HG03103 (cell line): Measurements from ENCODE around the gene SOX12.
"Not testable (repeated sequence)": the region's sequence is repeated elsewhere in the genome, so short reads cannot be mapped to it uniquely, and the experiment has no call there.

Experiments used
- ATAC-seq: cut with Tn5 transposase; IDR thresholded peaks from one replicate; pipeline ENCODE4 v1.9.1; 2021; ENCODE audit warnings: low read depth; ENCODE audit not compliant: unreplicated experiment

The SOX12 gene

DNA sequence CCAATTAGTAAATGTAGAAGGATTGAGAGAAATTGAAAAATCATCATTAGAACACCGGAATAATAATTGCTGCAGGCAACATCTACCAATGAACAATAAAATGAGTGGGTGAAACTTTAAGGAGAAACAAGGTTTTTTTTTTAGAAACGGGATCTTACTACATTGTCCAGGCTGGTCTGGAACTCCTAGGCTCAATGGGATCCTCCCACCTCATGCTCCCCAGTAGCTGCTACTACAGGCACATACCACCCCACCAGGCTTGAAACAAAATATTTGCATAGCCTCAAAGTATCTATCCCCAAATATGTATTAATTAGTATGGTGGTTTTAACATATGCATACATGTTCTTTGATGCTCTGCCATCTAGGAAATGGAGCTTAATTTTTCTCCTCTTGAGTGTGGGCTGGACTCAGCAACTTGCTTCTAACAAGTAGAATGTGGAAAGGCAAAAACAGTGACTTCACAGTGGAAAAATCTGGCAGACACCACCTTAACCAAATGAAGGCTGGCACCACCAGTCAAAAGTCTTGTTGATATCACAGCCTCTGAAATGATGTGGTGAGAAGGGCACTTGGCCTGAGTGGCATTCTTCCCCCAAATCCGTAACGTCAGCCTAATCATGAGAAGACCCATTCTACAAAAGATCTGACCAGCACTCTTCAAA lies 33.7 kb downstream of the SOX12 start:
- ATAC-seq: no peak

DNA sequence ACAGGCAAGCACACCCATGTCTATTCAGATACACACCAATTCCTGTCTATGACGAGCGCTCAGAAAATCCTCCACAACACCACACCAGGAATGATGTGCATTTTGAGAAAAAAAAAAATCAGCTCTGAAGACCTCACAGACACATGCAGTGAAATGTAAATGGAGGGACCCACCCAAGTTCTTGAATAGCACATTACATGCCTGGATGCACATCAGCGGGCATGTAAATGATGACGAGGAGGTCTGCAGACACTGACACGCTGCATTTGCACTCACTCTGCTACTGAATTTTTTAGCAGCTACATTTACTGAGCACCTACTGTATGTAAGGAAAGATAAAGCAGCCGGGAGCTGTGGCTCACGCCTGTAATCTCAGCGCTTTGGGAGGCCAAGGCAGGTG lies 36.2 kb downstream of the SOX12 start:
- no peak for ATAC-seq

DNA sequence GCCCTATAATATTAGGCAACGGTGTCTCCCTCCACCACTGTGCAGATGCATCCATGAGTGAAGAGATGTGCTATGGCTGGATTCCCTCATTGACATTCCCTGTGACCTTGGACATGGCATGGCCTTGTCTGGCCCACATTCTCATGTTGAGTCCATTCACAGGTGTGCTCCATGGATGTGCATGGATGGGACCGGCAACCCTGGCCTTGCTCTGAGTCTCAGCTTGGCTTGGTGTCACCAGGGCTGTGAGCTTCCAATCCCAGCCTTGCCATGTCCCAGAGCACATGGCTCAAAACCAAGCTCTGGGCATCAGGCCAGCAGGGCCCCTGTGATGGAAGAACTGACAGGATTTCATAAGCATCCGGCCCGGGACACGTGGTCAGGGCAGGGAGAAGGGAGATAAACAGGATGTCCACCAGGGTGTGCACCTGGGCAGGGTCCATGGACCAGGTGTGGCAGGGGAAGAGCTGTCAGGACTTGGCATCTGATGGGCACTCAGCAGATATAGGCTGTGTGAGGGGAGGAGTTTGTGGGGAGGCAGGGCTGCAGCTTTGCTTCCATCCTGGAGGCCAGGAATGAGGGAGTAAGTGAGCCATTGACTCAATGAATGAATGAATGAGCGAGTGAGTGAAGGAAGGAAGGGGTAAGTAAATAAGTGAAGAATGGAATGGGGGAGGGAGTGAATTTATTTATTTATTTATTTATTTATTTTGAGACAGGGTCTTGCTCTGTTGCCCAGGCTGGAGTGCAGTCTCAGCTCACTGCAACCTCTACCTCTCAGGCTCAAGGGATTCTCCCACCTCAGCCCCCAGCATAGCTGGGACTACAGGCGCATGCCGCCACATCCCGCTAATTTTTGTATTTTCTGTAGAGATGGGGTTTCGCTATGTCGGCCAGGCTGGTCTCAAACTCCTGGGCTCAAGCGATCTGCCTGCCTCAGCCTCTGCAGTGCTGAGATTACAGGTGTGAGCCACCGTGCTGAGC lies 37.2 kb downstream of the SOX12 start:
- no peak for ATAC-seq

DNA sequence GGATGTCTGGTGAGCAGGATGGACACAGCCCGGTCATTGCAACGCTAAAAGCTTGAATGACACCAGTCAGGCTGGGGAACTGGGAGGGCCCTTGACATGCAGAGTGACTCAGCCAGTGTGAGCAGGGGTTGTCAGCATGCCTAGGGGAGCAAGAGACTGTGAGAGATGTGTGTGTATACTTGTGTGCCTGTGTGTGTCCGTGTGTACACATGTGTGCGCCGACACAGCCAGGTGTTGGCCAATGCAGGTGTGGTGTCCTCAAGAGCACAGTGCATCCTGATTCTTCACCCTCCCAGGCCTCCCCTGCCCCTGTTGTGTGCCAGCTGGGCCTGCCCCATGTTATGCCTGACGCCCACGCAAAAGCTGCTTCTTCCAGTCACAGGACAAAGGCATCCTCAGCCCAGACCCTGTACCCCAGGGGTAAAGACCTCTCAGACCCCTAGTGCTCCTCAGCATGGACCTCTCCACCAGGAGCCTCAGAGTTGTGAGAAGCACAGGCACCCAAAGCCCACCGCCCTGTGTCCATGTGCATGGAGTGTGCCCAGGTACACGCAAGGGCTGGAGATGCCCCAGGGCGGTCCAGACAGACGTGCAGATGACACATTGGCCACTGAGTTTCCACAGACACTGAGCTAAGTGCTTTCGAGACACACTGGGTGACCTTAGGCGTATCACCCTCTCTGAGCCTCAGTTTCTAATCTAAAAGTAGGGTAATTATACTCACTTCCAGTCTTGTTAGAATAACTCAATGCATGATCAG lies 38.1 kb downstream of the SOX12 start:
- no peak for ATAC-seq

DNA sequence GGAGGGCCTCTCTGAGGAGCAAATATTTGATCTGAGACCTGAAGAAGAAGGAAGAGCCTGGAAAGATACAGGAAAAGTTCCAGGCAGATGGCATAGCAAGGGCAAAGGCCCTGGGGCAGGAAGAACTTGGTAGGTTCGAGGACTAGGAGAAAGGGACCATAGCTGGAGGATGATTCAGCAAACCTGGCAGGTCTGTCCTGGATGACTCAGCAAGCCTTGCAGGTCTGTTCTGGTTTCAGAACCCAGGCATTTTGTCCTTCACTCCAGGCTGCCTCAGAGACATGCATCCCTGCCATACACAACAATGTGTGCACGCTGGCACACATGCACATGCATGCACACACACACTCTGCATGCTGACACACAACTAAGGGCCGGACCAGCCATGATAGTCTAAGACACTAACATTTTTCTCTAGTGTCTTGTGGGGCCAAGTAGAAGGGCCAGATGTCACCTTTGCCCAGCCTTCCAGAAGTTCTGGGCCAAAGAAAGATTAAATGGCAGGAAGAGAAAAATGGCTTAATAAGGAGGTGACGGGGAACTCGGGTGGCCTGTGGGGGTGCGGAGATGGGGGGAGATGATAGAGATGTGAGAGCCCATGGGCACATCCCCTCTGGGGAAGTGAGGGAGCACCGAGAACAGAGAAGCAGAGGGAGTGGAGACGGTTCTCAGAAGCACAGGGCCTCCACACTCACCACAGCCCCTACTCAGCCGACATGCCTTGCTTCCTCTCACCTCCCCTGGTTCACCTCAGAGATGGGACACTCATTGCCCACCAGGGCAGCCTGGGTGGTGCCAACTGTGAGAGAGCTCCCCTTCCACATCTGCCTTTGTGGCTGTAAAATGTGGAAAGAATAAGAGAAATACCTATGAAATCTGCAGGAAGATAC lies 39.8 kb downstream of the SOX12 start:
- no peak for ATAC-seq

DNA sequence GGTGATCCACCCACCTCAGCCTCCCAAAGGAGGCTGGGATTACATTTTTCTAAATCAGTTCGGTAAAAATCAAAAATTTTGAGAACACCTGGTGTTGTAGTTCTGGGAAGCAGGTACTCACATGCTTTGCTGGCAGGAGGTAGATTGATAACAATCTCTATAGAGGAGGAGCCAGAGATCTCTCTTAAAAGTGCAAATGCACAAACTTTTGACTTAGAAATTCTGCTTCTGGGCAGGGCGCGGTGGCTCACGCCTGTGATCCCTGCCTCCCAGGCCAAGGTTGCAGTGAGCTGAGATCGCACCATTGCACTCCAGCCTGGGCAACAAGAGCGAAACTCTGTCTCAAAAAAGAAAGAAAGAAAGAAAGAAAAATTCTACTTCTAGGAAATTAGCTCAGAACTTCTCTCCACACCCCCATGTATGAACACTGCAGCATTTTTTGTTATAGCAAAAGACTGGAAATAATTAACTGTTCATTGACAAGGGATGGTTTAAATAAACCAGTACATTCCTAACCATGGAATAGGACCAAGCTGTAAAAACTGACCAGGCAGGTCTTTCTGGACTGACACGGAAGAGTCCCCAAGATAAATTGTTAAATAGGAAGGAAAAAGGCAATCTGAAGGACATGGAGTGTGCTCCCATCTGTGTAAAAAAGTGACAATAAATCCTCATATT lies 40.8 kb downstream of the SOX12 start:
- no peak for ATAC-seq

DNA sequence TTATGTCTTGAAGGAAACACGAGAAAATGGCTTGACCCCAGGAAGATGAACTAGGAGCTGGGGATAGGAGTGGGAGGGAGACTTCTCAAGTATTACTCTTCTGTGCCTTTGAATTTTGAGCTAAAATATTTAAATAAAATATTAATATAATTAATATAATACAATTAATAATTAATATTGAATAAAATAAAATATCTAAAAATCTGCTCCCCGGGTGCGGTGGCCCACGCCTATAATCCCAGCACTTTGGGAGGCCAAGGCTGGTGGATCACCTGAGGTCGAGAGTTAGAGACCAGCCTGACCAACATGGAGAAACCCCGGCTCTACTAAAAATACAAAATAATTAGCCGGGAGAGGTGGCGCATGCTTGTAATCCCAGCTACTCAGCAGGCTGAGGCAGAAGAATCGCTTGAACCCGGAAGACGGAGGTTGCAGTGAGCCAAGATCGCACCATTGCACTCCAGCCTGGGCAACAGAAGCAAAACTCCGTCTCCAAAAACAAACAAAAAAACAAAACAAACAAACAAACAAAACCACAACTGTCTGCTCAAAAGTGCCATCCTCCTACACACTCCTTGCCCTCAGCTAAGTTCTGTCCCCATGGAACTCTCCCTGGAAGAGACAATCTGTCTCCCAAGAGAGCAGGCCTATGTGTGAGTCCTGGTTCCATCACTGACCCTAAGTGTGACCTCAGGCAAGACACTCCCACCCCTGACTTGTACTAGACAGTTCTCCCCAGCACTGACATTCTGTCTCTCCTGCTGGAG lies 41.5 kb downstream of the SOX12 start:
- no peak for ATAC-seq

DNA sequence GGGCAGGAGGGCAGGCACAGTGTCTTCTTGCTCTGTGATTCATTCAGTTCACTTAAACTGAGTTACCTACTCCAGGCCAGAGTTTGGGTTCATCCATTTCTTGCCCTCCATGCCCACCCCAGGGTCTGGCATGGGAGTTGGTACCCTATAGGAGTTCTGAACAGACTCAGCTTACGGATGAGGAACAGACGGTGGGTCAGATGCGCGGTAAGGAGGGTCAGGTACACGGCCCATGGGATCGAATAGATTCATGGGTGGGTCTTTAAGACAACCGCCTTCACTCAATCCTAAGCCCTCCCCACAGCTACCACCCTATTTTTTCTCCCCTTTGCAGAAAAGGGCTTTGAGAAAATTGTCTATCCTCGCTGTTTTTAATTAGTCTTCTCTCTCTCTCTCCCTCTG lies 42.1 kb downstream of the SOX12 start:
- no peak for ATAC-seq

DNA sequence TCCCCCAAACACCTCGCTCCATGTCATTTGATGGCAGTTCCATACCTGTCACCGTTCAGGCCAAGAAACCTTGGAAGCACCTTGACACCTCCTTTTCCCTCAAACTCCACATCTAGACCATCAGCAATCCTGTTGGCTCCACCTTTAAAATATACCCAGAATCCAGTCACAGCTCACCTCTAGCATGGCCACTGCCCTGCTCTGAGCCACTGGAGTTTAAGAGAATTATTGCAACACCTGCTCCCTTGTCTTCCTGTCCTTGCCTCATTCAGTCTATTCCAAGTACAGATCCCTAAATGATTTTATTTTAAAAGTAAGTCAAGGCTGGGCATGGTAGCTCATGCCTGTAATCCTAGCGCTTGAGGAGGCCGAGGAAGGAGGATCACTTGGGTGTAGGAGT lies 43.6 kb downstream of the SOX12 start:
- ATAC-seq: no peak

DNA sequence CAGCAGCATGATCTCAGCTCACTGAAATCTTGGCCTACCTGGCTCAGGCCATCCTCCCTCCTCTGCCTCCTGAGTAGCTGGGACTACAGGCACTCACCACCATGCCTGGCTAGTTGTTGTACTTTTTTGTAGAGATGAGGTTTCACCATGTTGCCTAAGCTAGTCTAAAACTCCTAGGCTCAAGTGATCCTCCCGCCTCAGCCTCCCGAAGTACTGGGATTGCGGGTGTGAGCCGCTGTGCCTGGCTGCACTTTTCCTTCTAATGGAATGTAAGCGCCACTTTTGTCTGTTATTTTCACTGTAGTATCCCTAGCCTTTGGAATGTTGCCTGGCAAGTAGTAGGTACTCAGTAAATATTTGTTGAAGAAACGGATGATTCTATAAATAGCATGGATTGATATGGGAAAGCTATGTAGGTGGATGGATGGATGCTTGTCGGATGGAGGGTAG lies 44.8 kb downstream of the SOX12 start:
- no peak for ATAC-seq

DNA sequence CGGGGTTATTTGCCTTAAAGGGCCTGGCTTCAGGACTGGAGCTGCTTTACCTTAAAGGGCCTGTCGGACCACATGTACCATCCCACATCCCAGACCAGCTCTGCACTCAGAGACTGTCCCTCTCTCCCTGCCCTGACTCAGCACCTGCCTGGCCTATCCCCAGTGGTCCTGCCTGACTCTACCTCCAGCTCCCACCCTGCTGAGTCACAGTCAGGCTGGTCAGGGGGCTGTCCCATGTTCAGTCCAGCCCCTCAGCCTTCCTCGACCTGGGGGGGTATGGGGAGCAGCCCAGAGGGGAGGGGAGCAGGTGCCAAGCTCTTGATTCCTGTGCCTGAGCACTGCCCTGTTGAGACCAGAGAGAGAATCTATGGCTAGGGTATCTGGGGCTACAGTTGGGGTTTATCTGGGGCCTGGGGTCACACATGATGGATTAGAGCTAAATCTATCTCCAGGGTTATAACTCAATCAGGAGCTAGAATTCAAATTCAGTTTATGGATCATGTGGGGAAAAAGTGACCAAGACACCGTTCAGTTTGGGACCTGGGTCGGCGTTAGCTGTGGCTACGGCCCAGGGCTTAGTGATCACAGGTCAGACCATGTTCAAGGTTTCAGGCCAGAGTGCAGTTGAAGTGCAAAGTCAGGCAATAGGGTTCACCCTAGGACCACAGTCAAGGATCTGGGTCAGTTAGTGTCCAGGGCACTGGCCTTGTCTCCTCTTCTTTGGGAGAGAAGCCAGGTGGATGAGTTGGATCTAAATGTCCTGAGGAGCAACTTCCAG lies 45.8 kb downstream of the SOX12 start:
- no peak for ATAC-seq

DNA sequence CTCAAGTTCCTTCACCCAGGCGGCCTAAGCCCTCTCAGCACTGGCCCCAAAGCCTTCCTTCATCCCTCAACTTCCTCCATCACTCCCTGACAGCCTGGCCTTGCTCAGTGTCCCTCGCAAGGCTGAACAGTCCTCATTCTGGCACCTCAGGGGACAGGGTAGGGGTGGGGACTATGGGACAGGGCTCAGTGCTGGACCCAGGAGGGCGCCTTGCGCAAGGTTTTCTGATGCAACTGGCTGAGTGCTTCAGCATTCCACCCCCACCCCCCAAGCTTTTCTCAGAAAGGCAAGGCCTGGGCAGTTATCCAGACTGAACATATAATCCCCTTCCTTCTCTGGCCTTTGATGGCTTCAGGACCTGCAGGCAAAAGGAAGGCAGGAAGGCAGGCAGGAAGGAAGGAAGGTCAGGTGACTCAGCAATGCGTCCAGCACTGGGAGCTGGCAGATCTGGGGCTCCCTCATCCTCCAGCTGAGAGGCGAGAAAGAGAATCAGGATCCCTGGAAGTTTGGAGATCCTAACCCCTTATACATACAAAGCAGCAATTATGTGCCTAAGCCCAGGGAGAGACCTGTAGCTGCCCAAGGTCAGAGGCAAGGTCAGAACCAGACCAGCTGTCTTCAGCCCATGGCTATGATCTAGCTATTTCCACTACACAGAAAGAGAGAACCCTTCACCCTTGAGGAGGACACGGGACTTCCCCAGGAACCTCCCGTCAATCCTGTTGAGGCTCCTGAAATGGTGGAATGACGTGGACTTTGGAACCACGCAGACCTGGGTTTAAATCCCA lies 46.6 kb downstream of the SOX12 start:
- ATAC-seq: no peak

DNA sequence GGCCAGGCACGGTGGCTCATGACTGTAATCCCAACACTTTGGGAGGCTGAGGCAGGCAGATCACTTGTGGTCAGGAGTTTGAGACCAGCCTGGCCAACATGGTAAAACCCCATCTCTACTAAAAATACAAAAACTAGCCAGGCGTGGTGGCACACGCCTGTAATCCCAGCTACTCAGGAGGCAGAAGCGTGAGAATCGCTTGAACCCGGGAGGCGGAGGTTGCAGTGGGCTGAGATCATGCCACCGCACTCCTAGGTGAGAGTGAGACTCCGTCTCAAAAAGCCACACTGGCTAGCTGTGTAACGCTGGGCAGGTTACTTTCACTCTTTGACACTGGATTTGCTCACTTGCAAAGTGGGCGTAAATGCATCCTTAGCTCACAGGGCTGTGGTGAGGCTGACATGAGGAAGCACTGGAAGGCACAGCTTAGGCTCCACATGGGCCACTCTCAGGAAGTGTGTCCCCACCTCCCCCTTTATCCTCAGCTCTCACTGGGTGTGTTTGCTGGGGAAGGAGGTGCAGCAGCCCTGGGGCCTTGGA lies 47.3 kb downstream of the SOX12 start:
- ATAC-seq: not testable (repeated sequence)

DNA sequence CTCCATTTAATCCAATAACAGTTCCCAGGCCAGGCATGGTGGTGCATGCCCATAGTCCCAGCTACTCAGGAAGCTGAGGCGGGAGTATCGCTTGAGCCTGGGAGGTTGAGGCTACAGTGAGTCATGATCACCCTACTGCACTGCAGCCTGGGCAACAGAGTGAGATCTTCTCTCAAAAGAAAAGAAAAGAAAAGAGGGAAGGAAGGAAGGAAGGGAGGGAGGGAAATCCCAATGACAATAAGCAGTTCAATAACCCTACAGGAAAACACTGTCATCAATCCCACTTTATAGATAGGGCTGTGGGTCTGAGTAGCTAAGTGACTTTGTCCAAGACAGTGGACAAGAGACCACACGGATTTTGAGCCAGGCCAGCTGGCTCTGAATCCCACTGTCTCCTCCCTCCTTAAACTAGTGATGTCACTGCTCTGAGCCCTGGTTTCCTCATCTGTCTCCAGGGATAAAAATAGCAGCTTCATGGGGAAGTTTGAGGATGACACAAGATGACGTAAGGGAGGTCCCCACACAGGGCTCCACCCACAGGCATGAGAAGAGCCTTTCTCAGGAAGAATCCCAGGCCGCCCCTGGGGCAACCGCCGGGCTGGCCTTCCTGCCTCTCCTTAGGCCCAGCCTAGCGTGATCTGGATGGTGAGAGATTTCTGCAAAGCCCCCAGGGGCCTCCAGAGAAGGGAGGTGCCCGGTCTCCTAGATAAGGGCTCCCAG lies 48.0 kb downstream of the SOX12 start:
- ATAC-seq: no peak

DNA sequence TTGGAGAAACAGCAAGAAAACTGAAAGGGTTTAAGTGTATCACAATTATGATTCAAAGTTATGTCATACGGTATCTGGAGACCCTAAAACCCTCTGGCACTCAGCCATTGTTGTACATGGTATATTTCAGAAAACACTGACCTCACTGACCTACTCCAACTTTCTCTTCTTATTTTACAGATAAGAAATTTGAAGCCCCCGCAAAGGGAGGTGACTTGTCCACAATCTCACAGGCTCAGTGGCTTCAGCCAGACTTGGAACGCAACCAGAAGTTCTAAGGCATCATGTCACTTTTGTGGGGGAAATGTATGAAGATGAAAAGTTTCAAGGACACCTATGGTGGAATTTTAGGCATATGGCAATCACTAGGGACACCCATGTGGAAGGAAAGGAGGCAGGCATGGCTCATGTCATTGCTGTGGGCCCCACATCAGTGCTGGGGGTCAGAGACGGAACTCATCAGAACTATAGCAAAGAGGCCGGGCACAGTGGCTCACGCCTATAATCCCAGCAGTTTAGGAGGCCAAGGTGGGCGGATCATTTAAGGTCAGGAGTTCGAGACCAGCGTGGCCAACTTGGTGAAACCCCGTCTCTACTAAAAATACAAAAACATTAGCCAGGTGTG lies 50.0 kb downstream of the SOX12 start:
- no peak for ATAC-seq

DNA sequence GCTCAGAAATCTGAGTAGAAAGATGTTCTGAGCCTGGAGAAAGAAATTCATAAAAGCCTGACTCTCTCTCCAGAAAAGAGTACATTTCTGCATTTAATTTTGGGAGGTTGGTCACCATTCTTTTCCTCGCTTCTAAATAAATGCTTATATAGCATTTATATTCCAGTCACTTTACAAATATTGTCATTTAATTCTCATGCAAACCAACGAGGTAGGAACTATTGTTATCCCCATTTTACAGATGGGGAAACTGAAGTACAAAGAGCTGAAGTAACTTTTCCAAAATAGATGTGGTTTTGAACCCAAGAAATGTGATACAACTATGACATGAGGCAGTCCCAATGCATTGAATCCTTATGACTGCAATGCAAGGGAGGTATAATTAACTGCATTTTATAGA lies 50.7 kb downstream of the SOX12 start:
- no peak for ATAC-seq
